ENCODE measurements around the gene KREMEN2. TPM values are rescaled to one million over a fixed set of nuclear protein-coding genes. Genes with fewer than 3 reads are reported as not detected.

KREMEN2 gene
- total and polyA plus RNA-seq, 9 of the 15 experiments (the other 6 are each of a cell fraction or from before 2014, with no cell fraction given): 0.04 to 7.7 (median 1.5) TPM; not detected in 1

- CTCF ChIA-PET (ENCODE audit: low intra/inter-chr PET ratio): no interaction called here
Measured at GRCh38 chr16:2966043-2966807, 2.1 kb downstream of the KREMEN2 start.

More at GRCh38 chr16:2966043-2966807, 2.1 kb downstream of the KREMEN2 start:
- peak overlapping the region in 1 of 2 experiments; percentile 77; a peak in 2 of 4 replicates for H3K9ac ChIP-seq (ENCODE audit: insufficient read depth in 1 of 2, low read depth in 2 of 2, low read length in 2 of 2)
- WGBS (ENCODE audit: insufficient coverage, low coverage, missing lambda C conversion rate): 93% methylated on average over 25 of the region's 39 CpGs
- in situ Hi-C loops (cut with MboI): no loop called here
- peaks cover 3% of the 10 kb centered on the region for H3K9me1 ChIP-seq (ENCODE audit: control insufficient read depth, insufficient read depth, low read length)
- no peak overlapping the region for H3K27ac ChIP-seq (ENCODE audit: extremely low read depth, low read depth, low read length)
- POLR2A ChIA-PET: interaction anchor here (1.6 kb wide), 1 partner anchor 9 kb away, joined by 8 read pairs; no protein-coding TSS in a partner anchor
- no TSS peak for BruUV-seq (replicated peaks)
- H3K4me3 ChIP-seq: no peak overlapping the region
- no peaks in the 10 kb centered on the region for H3K9me3 ChIP-seq (replicated peaks; ENCODE audit: control insufficient read depth, insufficient read depth, low read depth, low read length)
- no peak overlapping the region for H3K4me2 ChIP-seq (ENCODE audit: insufficient read depth, low read length)
- ATAC-seq (no peak), DNase-seq (ENCODE audit: extremely low read depth in 1 of 4, low spot score in 3 of 4) (no peak), FAIRE-seq (no peak)
- H3K27me3 ChIP-seq (ENCODE audit: control insufficient read depth in 2 of 2, insufficient read depth in 2 of 2, low read length in 2 of 2): no peaks in the 10 kb centered on the region
- no peak overlapping the region for H2AFZ ChIP-seq (ENCODE audit: low read depth, low read length)
- intact Hi-C loops (cut with micrococcal nuclease): loop anchor here (10.0 kb wide), 1 partner anchor 59 kb away; the partner anchor contains the start of genes HCFC1R1, THOC6 and TNFRSF12A
- peaks cover 8% of the 10 kb centered on the region; the same call in 1 of the 3 replicates for H3K36me3 ChIP-seq (ENCODE audit: control insufficient read depth, insufficient read depth, low read length)
- peaks cover 11% of the 10 kb centered on the region for H4K20me1 ChIP-seq (replicated peaks; ENCODE audit: control insufficient read depth, insufficient read depth, low read length)
- peaks cover 17 to 97% of the 10 kb centered on the region in 2 experiments for H3K4me1 ChIP-seq (replicated peaks in 1 of 2; ENCODE audit: control insufficient read depth in 2 of 2, insufficient read depth in 2 of 2, low read length in 2 of 2)
- TF ChIP-seq MYC (IDR thresholded peaks at IDR 0.05; ENCODE audit: low read depth, low read length) (no peak), MYC (CRISPR knock-in tag; IDR thresholded peaks at IDR 0.05; ENCODE audit: borderline replicate concordance, low read depth) (no peak), AFF4 (CRISPR knock-in tag; IDR thresholded peaks at IDR 0.05) (no peak), ZBTB43 (CRISPR knock-in tag; IDR thresholded peaks at IDR 0.05) (no peak), ZNF143 (CRISPR knock-in tag; IDR thresholded peaks at IDR 0.05) (no peak), FOXA3 (CRISPR knock-in tag; conservative IDR thresholded peaks at IDR 0.05 in 1 of 2, IDR thresholded peaks at IDR 0.05 in 1 of 2) (0 out of 4 replicates have a peak, but pooled peaks of 1 of the 2 experiments have one; percentile 27)
- peaks cover 19% of the 10 kb centered on the region for H3K79me2 ChIP-seq (ENCODE audit: control insufficient read depth, insufficient read depth, low read length)

Data from K562 (cell line).